Endothelial cell of umbilical vein (primary cell): ENCODE results near the gene FOXF1. TPM values are rescaled to one million over a fixed set of nuclear protein-coding genes. Genes with fewer than 3 reads are reported as not detected.

Experiments
- BruUV-seq: library from RNA; stranded (reverse); fragments of 400-500 nt; replicated peaks from 2 replicates; lab custom pipeline; 2021; lab: Mats Ljungman, UMichigan
- CTCF ChIA-PET: fragments of 300-600, 350-600 bp; sonication (Branson Sonifier 250); formaldehyde crosslinking; loops from one replicate; lab custom pipeline; 2021; ENCODE audit warnings: antibody characterized with exemption, inconsistent platforms; lab: Charles Lee
- POLR2A ChIA-PET: fragments of 300-600, 350-600 bp; sonication (Branson Sonifier 250); formaldehyde crosslinking; loops from one replicate; lab custom pipeline; 2021; ENCODE audit warnings: antibody characterized with exemption, inconsistent platforms; lab: Charles Lee
- DNase-seq: peaks from one replicate; pipeline ENCODE4 v3.0.0-alpha.2; 2011; ENCODE audit warnings: low read depth, low spot score
- FAIRE-seq: peaks from 2 replicates; lab custom pipeline; 2011; peaks lifted over from hg19 to GRCh38; lab: Jason Lieb, UNC
- H2AFZ ChIP-seq: 2 replicates; pipeline ENCODE4 v1.6.0; 2012; ENCODE audit warnings: low read depth, low read length, control low read depth, inconsistent platforms
- H3K27ac ChIP-seq: 2 replicates; pipeline ENCODE4 v1.5.1; 2011; ENCODE audit warnings: low read depth, mild to moderate bottlenecking, control low read depth, low read length, moderate library complexity; ENCODE audit not compliant: insufficient read depth
- H3K27me3 ChIP-seq, 2 experiments: 2 replicates each; pipeline versions ENCODE4 v1.6.0 to v1.6.1; 2011; ENCODE audit warnings: low read length in 2 of 2, mixed read lengths in 1 of 2; ENCODE audit not compliant: control insufficient read depth in 2 of 2, insufficient read depth in 2 of 2
- H3K36me3 ChIP-seq, 2 experiments: 2 replicates in 1 of 2; 3 replicates in 1 of 2; pipeline ENCODE4 v1.5.1; 2011; ENCODE audit warnings: low read length in 2 of 2, mild to moderate bottlenecking in 1 of 2, moderate library complexity in 1 of 2; ENCODE audit not compliant: control insufficient read depth in 2 of 2, insufficient read depth in 2 of 2; ENCODE audit errors: extremely low read depth in 1 of 2
- H3K4me1 ChIP-seq: 3 replicates; pipeline ENCODE4 v1.5.1; 2011; ENCODE audit warnings: mild to moderate bottlenecking, low read length; ENCODE audit not compliant: control insufficient read depth, insufficient read depth; ENCODE audit errors: extremely low read depth
- H3K4me2 ChIP-seq: 2 replicates; pipeline ENCODE4 v1.6.1; 2011; ENCODE audit warnings: low read length, control low read depth, mixed read lengths; ENCODE audit not compliant: insufficient read depth
- H3K4me3 ChIP-seq, 3 experiments: fragments of 200-600 bp in 1 of 3; sonication (generic), shearing (Covaris generic) in 1 of 3; replicated peaks in 1 of 3; 2 replicates each; pipeline ENCODE4 v1.5.1; 2011 to 2016; ENCODE audit warnings: control low read depth in 3 of 3, low read length in 3 of 3, mild to moderate bottlenecking in 2 of 3, inconsistent platforms in 1 of 3, low read depth in 1 of 3, moderate library complexity in 1 of 3; ENCODE audit not compliant: insufficient read depth in 1 of 3
- H3K79me2 ChIP-seq: 2 replicates; pipeline ENCODE4 v1.6.0; 2012; ENCODE audit warnings: low read length, inconsistent platforms; ENCODE audit not compliant: control insufficient read depth, insufficient read depth
- H3K9ac ChIP-seq: replicated peaks from 2 replicates; pipeline ENCODE3; 2011; ENCODE audit warnings: low read length, control low read depth; ENCODE audit not compliant: insufficient read depth; ENCODE audit errors: extremely low read depth
- H3K9me1 ChIP-seq: replicated peaks from 3 replicates; pipeline ENCODE4 v1.6.0; 2011; ENCODE audit warnings: mild to moderate bottlenecking, low read length; ENCODE audit not compliant: control insufficient read depth, insufficient read depth; ENCODE audit errors: extremely low read depth
- H3K9me3 ChIP-seq: replicated peaks from 2 replicates; pipeline ENCODE4 v1.5.1; 2012; ENCODE audit warnings: low read length, inconsistent platforms; ENCODE audit not compliant: control insufficient read depth, insufficient read depth
- H4K20me1 ChIP-seq: replicated peaks from 2 replicates; pipeline ENCODE3; 2011; ENCODE audit warnings: mild to moderate bottlenecking, low read length; ENCODE audit not compliant: control insufficient read depth, insufficient read depth; ENCODE audit errors: extremely low read depth
- EZH2 ChIP-seq: IDR thresholded peaks from 2 replicates; pipeline ENCODE4 v1.6.1; 2012; ENCODE audit warnings: borderline replicate concordance, low read depth, mild to moderate bottlenecking, moderate library complexity, low read length, inconsistent platforms; ENCODE audit not compliant: severe bottlenecking
- FOS ChIP-seq: IDR thresholded peaks from 2 replicates; pipeline ENCODE4 v1.6.1; 2011; ENCODE audit warnings: mild to moderate bottlenecking, low read length, moderate library complexity, borderline replicate concordance; ENCODE audit not compliant: insufficient read depth
- GATA2 ChIP-seq: IDR thresholded peaks from 2 replicates; pipeline ENCODE4 v1.7.0; 2011; ENCODE audit warnings: low read depth, mild to moderate bottlenecking, moderate library complexity, mixed read lengths, low read length; ENCODE audit not compliant: insufficient read length, insufficient read depth
- JUN ChIP-seq: IDR thresholded peaks from 2 replicates; pipeline ENCODE4 v1.6.1; 2011; ENCODE audit warnings: borderline replicate concordance, low read depth; ENCODE audit not compliant: insufficient read length, insufficient read depth
- MYC ChIP-seq: IDR thresholded peaks from one replicate; pipeline ENCODE4 v1.6.1; 2011; ENCODE audit warnings: mild to moderate bottlenecking, low read depth, low read length
- POLR2A ChIP-seq: IDR thresholded peaks from 2 replicates; pipeline ENCODE4 v1.6.1; 2012; ENCODE audit warnings: low read depth, mild to moderate bottlenecking, control low read depth, low read length
- POLR2AphosphoS5 ChIP-seq: IDR thresholded peaks from 2 replicates; pipeline ENCODE4 v1.6.1; 2012; ENCODE audit warnings: low read depth, mild to moderate bottlenecking, control low read depth, low read length, moderate library complexity; ENCODE audit not compliant: insufficient read depth
- dilution Hi-C: fragments of 300-500 bp; cut with MboI; formaldehyde crosslinking; loops from one replicate; pipeline ENCODE4 v1.15.0; 2019; ENCODE audit warnings: low sequenced_read_pairs; ENCODE audit not compliant: extremely low pct_ligation_motif_present
- intact Hi-C: fragments of 100-400 bp; cut with micrococcal nuclease; formaldehyde crosslinking; loops from one replicate; pipeline ENCODE4 v1.10.0; 2022
- polyA plus RNA-seq, 4 experiments: library from polyadenylated mRNA; depleted of rRNA in 3 of 4; stranded (reverse) in 3 of 4; unstranded in 1 of 4; fragments of >200 nt; gene quantifications; 2 replicates each; pipeline versions ENCODE4 v1.2.1 to v1.2.3, GENCODE V29; 2011 to 2012; ENCODE audit warnings: missing spikeins in 1 of 4
- total RNA-seq: library from RNA; stranded (reverse); gene quantifications from 2 replicates; pipeline ENCODE4 v1.2.3, GENCODE V29; 2021
- TF ChIP-seq, protein P1 (sequence below), 2 donors: IDR thresholded peaks; 1 replicate in 1 of 2; 2 replicates in 1 of 2; pipeline ENCODE4 v1.5.1; 2011; ENCODE audit warnings: low read length in 2 of 2, mild to moderate bottlenecking in 2 of 2, moderate library complexity in 2 of 2, control low read depth in 1 of 2, inconsistent platforms in 1 of 2, low read depth in 1 of 2; ENCODE audit not compliant: insufficient read depth in 1 of 2; ENCODE audit errors: extremely low read depth in 1 of 2
- TF ChIP-seq, protein P2 (sequence below): IDR thresholded peaks from 2 replicates; pipeline ENCODE4 v1.6.1; 2011; ENCODE audit not compliant: insufficient read depth, insufficient read length

FOXF1 gene
- total and polyA plus RNA-seq, 2 donors (not counting 3 experiments of a cell fraction or from before 2014, with no cell fraction given) = 1.0 to 1.1 TPM

GRCh38 chr16:86531641-86532525 lies 21.6 kb downstream of the FOXF1 start:
- intact Hi-C loops (no loop called here), dilution Hi-C loops (no loop called here)
- no peaks in the 10 kb centered on the region for H3K4me1 ChIP-seq
- peaks cover 0 to 6% of the 10 kb centered on the region in 2 experiments for H3K36me3 ChIP-seq
- no peak overlapping the region for H3K4me2 ChIP-seq
- DNase-seq (no peak), FAIRE-seq (no peak)
- H3K9me3 ChIP-seq = no peaks in the 10 kb centered on the region
- H3K9ac ChIP-seq = no peak overlapping the region
- ChIA-PET POLR2A (no interaction called here), CTCF (interaction anchor here (1.6 kb wide), 1 partner anchor 11 kb away, joined by 3 read pairs; no protein-coding TSS in a partner anchor)
- no peak overlapping the region for H3K4me3 ChIP-seq
- TF ChIP-seq, protein P1, sequence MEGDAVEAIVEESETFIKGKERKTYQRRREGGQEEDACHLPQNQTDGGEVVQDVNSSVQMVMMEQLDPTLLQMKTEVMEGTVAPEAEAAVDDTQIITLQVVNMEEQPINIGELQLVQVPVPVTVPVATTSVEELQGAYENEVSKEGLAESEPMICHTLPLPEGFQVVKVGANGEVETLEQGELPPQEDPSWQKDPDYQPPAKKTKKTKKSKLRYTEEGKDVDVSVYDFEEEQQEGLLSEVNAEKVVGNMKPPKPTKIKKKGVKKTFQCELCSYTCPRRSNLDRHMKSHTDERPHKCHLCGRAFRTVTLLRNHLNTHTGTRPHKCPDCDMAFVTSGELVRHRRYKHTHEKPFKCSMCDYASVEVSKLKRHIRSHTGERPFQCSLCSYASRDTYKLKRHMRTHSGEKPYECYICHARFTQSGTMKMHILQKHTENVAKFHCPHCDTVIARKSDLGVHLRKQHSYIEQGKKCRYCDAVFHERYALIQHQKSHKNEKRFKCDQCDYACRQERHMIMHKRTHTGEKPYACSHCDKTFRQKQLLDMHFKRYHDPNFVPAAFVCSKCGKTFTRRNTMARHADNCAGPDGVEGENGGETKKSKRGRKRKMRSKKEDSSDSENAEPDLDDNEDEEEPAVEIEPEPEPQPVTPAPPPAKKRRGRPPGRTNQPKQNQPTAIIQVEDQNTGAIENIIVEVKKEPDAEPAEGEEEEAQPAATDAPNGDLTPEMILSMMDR (IDR thresholded peaks at IDR 0.05; ENCODE audit: extremely low read depth in 1 of 2, insufficient read depth in 1 of 2, low read depth in 1 of 2, low read length in 2 of 2) = no peak
- TF ChIP-seq GATA2 (no peak), FOS (no peak), POLR2AphosphoS5 (no peak), MYC (no peak), POLR2A (no peak), JUN (no peak), EZH2 (no peak)
- TF ChIP-seq, protein P2, sequence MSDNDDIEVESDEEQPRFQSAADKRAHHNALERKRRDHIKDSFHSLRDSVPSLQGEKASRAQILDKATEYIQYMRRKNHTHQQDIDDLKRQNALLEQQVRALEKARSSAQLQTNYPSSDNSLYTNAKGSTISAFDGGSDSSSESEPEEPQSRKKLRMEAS = no peak
- H4K20me1 ChIP-seq = no peaks in the 10 kb centered on the region
- no peaks in the 10 kb centered on the region for H3K27me3 ChIP-seq
- H2AFZ ChIP-seq = no peak overlapping the region
- no TSS peak for BruUV-seq
- no peaks in the 10 kb centered on the region for H3K9me1 ChIP-seq
- H3K79me2 ChIP-seq = no peaks in the 10 kb centered on the region
- H3K27ac ChIP-seq = no peak overlapping the region
